K562 (cell line): ENCODE data around the gene GPR55. TPM values are rescaled to one million over a fixed set of nuclear protein-coding genes. Genes with fewer than 3 reads are reported as not detected.

Source experiments
- ATAC-seq: fragments of 200-7000 bp; cut with Tn5 transposase; 3 replicates; pipeline ENCODE4 v1.9.1; 2020; ENCODE audit warnings: moderate library complexity
- BruUV-seq: library from RNA; stranded (reverse); fragments of 400-500 nt; replicated peaks from 2 replicates; lab custom pipeline; 2021; lab: Mats Ljungman, UMichigan
- CTCF ChIA-PET: fragments of 300-600 bp; formaldehyde crosslinking; extraction: SDS; loops from one replicate; lab custom pipeline; 2021; ENCODE audit warnings: low intra/inter-chr PET ratio; lab: Yijun Ruan, JAX
- POLR2A ChIA-PET: fragments of 300-600, 350-650 bp; sonication (Branson Sonifier 250); formaldehyde crosslinking; extraction: SDS; loops from one replicate; lab custom pipeline; 2021; ENCODE audit warnings: antibody characterized with exemption, inconsistent platforms; lab: Yijun Ruan, JAX
- DNase-seq, 4 experiments: peaks; one replicate each; pipeline versions ENCODE4 v3.0.0 to v3.0.0-alpha.2; 2011 to 2018; ENCODE audit warnings: low spot score in 3 of 4, mixed read lengths in 3 of 4; ENCODE audit errors: extremely low read depth in 1 of 4
- FAIRE-seq: peaks from 2 replicates; lab custom pipeline; 2011; peaks lifted over from hg19 to GRCh38; lab: Jason Lieb, UNC
- H2AFZ ChIP-seq: 2 replicates; pipeline ENCODE4 v1.6.0; 2011; ENCODE audit warnings: low read depth, low read length, control low read depth, inconsistent platforms
- H3K27ac ChIP-seq: fragments of 200-600 bp; 3 replicates; pipeline ENCODE4 v1.8.0; 2011; ENCODE audit warnings: low read depth, mild to moderate bottlenecking, control low read depth, inconsistent platforms, low read length, moderate library complexity, mixed read lengths; ENCODE audit errors: extremely low read depth
- H3K27me3 ChIP-seq, 2 experiments: fragments of 300-600 bp in 1 of 2; 2 replicates in 1 of 2; 3 replicates in 1 of 2; pipeline versions ENCODE4 v1.6.0 to v1.8.0; 2011; ENCODE audit warnings: inconsistent platforms in 2 of 2, low read length in 2 of 2, mild to moderate bottlenecking in 1 of 2, mixed read lengths in 1 of 2, moderate library complexity in 1 of 2; ENCODE audit not compliant: control insufficient read depth in 2 of 2, insufficient read depth in 2 of 2
- H3K36me3 ChIP-seq: fragments of 300-600 bp; 3 replicates; pipeline ENCODE4 v1.8.0; 2011; ENCODE audit warnings: mild to moderate bottlenecking, low read length, inconsistent platforms; ENCODE audit not compliant: control insufficient read depth, insufficient read depth
- H3K4me1 ChIP-seq, 2 experiments: fragments of 200-600 bp in 1 of 2; replicated peaks in 1 of 2; 2 replicates in 1 of 2; 3 replicates in 1 of 2; pipeline versions ENCODE4 v1.5.1 to v1.8.0; 2011; ENCODE audit warnings: inconsistent platforms in 2 of 2, low read length in 2 of 2, mild to moderate bottlenecking in 1 of 2, mixed read lengths in 1 of 2, moderate library complexity in 1 of 2; ENCODE audit not compliant: control insufficient read depth in 2 of 2, insufficient read depth in 2 of 2
- H3K4me2 ChIP-seq: 2 replicates; pipeline ENCODE4 v1.6.1; 2011; ENCODE audit warnings: low read length, control low read depth, inconsistent platforms, mixed read lengths; ENCODE audit not compliant: insufficient read depth
- H3K4me3 ChIP-seq: fragments of 200-600 bp; sonication (generic), shearing (Covaris generic); 2 replicates; pipeline ENCODE4 v1.5.1; 2016; ENCODE audit warnings: control low read depth, inconsistent platforms
- H3K79me2 ChIP-seq: fragments of 200-600 bp; 3 replicates; pipeline ENCODE4 v1.8.0; 2011; ENCODE audit warnings: low read length, inconsistent platforms; ENCODE audit not compliant: control insufficient read depth, insufficient read depth
- H3K9ac ChIP-seq, 2 experiments: 2 replicates each; pipeline versions ENCODE4 v1.6.0 to v1.6.1; 2011; ENCODE audit warnings: low read depth in 2 of 2, low read length in 2 of 2, control low read depth in 1 of 2, inconsistent platforms in 1 of 2, mild to moderate bottlenecking in 1 of 2, mixed read lengths in 1 of 2; ENCODE audit not compliant: insufficient read depth in 1 of 2
- H3K9me1 ChIP-seq: one replicate; pipeline ENCODE4 v1.6.0; 2011; ENCODE audit warnings: inconsistent platforms, mild to moderate bottlenecking, low read length, moderate library complexity; ENCODE audit not compliant: control insufficient read depth, insufficient read depth
- H3K9me3 ChIP-seq: replicated peaks from 2 replicates; pipeline ENCODE4 v1.5.1; 2011; ENCODE audit warnings: low read depth, low read length, inconsistent platforms; ENCODE audit not compliant: control insufficient read depth, insufficient read depth
- H4K20me1 ChIP-seq: replicated peaks from 2 replicates; pipeline ENCODE4 v1.6.1; 2011; ENCODE audit warnings: low read length, inconsistent platforms, mixed read lengths; ENCODE audit not compliant: control insufficient read depth, insufficient read depth
- EP400 ChIP-seq: fragments of 450-650 bp; IDR thresholded peaks from 2 replicates; pipeline ENCODE4 v1.6.1; 2017; ENCODE audit warnings: antibody characterized with exemption, mild to moderate bottlenecking, moderate library complexity
- GABPA ChIP-seq: fragments of 200-800 bp; sonication (Bioruptor generic); conservative IDR thresholded peaks from 2 replicates; pipeline ENCODE4 v1.6.1; 2016; ENCODE audit warnings: low read depth, missing genetic modification characterization, missing compliant biosample characterization
- MCM3 ChIP-seq: fragments of 450-650 bp; IDR thresholded peaks from 2 replicates; pipeline ENCODE4 v1.6.1; 2016
- OTX1 ChIP-seq: fragments of 450-650 bp; formaldehyde crosslinking; IDR thresholded peaks from 2 replicates; pipeline ENCODE4 v1.4.0; 2022; ENCODE audit warnings: mild to moderate bottlenecking
- PHTF2 ChIP-seq: fragments of 250-450 bp; sonication (Bioruptor Pico); IDR thresholded peaks from 2 replicates; pipeline ENCODE4 v1.5.0; 2021; ENCODE audit warnings: mild to moderate bottlenecking
- ZHX1 ChIP-seq: fragments of 150-350 bp; conservative IDR thresholded peaks from 2 replicates; pipeline ENCODE4 v1.6.1; 2014; ENCODE audit warnings: low read length
- ZNF431 ChIP-seq: sonication (generic); formaldehyde crosslinking; IDR thresholded peaks from 2 replicates; pipeline ENCODE4 v1.8.0; 2022; ENCODE audit warnings: mild to moderate bottlenecking, missing genetic modification reagents
- ZNF57 ChIP-seq: fragments of 450-650 bp; formaldehyde crosslinking; IDR thresholded peaks from 2 replicates; pipeline ENCODE4 v1.4.0; 2020; ENCODE audit warnings: mild to moderate bottlenecking, moderate library complexity
- ZNF589 ChIP-seq: fragments of 200-800 bp; sonication (Bioruptor generic); IDR thresholded peaks from 2 replicates; pipeline ENCODE4 v1.6.1; 2016; ENCODE audit warnings: low read depth, missing genetic modification characterization, missing compliant biosample characterization
- WGBS: fragments of 100-300 bp; shearing (Covaris generic); methylation state at CpG from one replicate; pipeline ENCODE4 v1.1.6; 2016; ENCODE audit warnings: low coverage, mixed read lengths; ENCODE audit not compliant: insufficient coverage; ENCODE audit errors: missing lambda C conversion rate; 5-methylcytosine and 5-hydroxymethylcytosine counted together
- in situ Hi-C: fragments of 300-500 bp; cut with MboI; formaldehyde crosslinking; loops from 4 replicates; pipeline ENCODE4 v1.15.0; 2018; ENCODE audit warnings: inconsistent platforms, mixed read lengths
- intact Hi-C: fragments of 100-400 bp; cut with micrococcal nuclease; formaldehyde crosslinking; loops from 2 replicates; pipeline ENCODE4 v1.14.2; 2022
- polyA plus RNA-seq, 8 experiments: library from polyadenylated mRNA; depleted of rRNA in 4 of 8; stranded (reverse) in 5 of 8; unstranded in 3 of 8; fragments of >200 nt; fragmentation: Nextera tagmentation in 2 of 8; fragmentation: Illumina TruSeq in 1 of 8; extraction: Ambion mirVana in 2 of 8; extraction: Trizol in 1 of 8; gene quantifications; 2 replicates each; pipeline versions ENCODE4 v1.2.1 to v1.2.3, GENCODE V29; 2011 to 2014; ENCODE audit warnings: inconsistent platforms in 1 of 8, missing spikeins in 1 of 8
- total RNA-seq, 7 experiments: library from RNA; depleted of rRNA in 6 of 7; stranded (reverse); fragments of >200 nt in 6 of 7; fragmentation: Illumina TruSeq in 2 of 7; extraction: Trizol in 2 of 7; gene quantifications; 2 replicates each; pipeline versions ENCODE4 v1.2.1 to v1.2.3, GENCODE V29; 2011 to 2021; ENCODE audit warnings: low replicate concordance in 1 of 7

The GPR55 gene
- total and polyA plus RNA-seq, 9 of the 15 experiments (the other 6 are each of a cell fraction or from before 2014, with no cell fraction given): 0.11 to 0.49 (median 0.27) TPM

- ATAC-seq (no peak), DNase-seq (no peak), FAIRE-seq (no peak)
- H3K79me2 ChIP-seq: no peaks in the 10 kb centered on the region
- H3K27ac ChIP-seq: no peak overlapping the region
- no peaks in the 10 kb centered on the region for H3K9me1 ChIP-seq
- BruUV-seq: no TSS peak
- in situ Hi-C loops (no loop called here), intact Hi-C loops (no loop called here)
- H4K20me1 ChIP-seq: no peaks in the 10 kb centered on the region
- H3K27me3 ChIP-seq: peaks cover 2 to 26% of the 10 kb centered on the region in 2 experiments; a peak in 2 of 5 replicates
- no peaks in the 10 kb centered on the region for H3K9me3 ChIP-seq
- 33% methylated on average over 7 of the region's 7 CpGs for WGBS
- no peak overlapping the region for H3K4me2 ChIP-seq
- TF ChIP-seq MCM3: no peak
- TF ChIP-seq GABPA (tag): no peak
- no peak for TF ChIP-seq ZNF431 (CRISPR knock-in tag)
- no peak for TF ChIP-seq OTX1
- no peak for TF ChIP-seq ZHX1
- no peak for TF ChIP-seq EP400
- TF ChIP-seq ZNF589 (CRISPR knock-in tag): no peak
- no peak for TF ChIP-seq ZNF57 (CRISPR knock-in tag)
- no peak for TF ChIP-seq PHTF2 (CRISPR knock-in tag)
- no peak overlapping the region for H2AFZ ChIP-seq
- no peak overlapping the region for H3K9ac ChIP-seq
- ChIA-PET CTCF (no interaction called here), POLR2A (interaction anchor here (0.9 kb wide), 1 partner anchor 159 kb away, joined by 3 read pairs; no protein-coding TSS in a partner anchor)
- no peak overlapping the region for H3K4me3 ChIP-seq
- peaks cover 2 to 4% of the 10 kb centered on the region in 2 experiments; a peak in 4 of 5 replicates for H3K4me1 ChIP-seq
- no peaks in the 10 kb centered on the region for H3K36me3 ChIP-seq
Observed at GRCh38 chr2:230887342-230887741, 37.7 kb downstream of the GPR55 start.
